H1 (cell line): ENCODE measurements around the gene UBXN1. TPM values are rescaled to one million over a fixed set of nuclear protein-coding genes. Genes with fewer than 3 reads are reported as not detected.
A peak's percentile ranks its signal among the peaks of the same experiment; 100 is the strongest.

Experiments used
- CTCF ChIA-PET: fragments of 300-600 bp; sonication (Branson Sonifier 250); formaldehyde crosslinking; loops from one replicate; lab custom pipeline; 2021; ENCODE audit not compliant: partially characterized antibody; lab: Charles Lee
- POLR2A ChIA-PET: fragments of 300-600 bp; sonication (Branson Sonifier 250); formaldehyde crosslinking; loops from one replicate; lab custom pipeline; 2021; ENCODE audit warnings: inconsistent platforms; ENCODE audit not compliant: partially characterized antibody; lab: Charles Lee
- DNase-seq, 2 experiments: peaks; one replicate each; pipeline versions ENCODE4 v3.0.0 to v3.0.0-alpha.2; 2010 to 2022; ENCODE audit warnings: low spot score in 2 of 2, low read depth in 1 of 2, mixed read lengths in 1 of 2
- FAIRE-seq: peaks from 2 replicates; lab custom pipeline; 2011; peaks lifted over from hg19 to GRCh38; lab: Jason Lieb, UNC
- H2AFZ ChIP-seq: 2 replicates; pipeline ENCODE4 v1.8.1; 2012; ENCODE audit warnings: low read length, inconsistent platforms
- H2AK5ac ChIP-seq: 2 replicates; pipeline ENCODE4 v1.6.1; 2013; ENCODE audit warnings: low read depth, low read length
- H2BK120ac ChIP-seq: replicated peaks from 2 replicates; pipeline ENCODE3; 2013; ENCODE audit warnings: low read depth, low read length, inconsistent platforms
- H2BK12ac ChIP-seq: 2 replicates; pipeline ENCODE4 v1.6.1; 2013; ENCODE audit warnings: low read depth, low read length
- H2BK15ac ChIP-seq: 2 replicates; pipeline ENCODE4 v1.6.1; 2013; ENCODE audit warnings: low read length
- H2BK20ac ChIP-seq: 2 replicates; pipeline ENCODE4 v1.6.1; 2013; ENCODE audit warnings: low read length
- H2BK5ac ChIP-seq: 2 replicates; pipeline ENCODE4 v1.6.1; 2013; ENCODE audit warnings: low read depth, low read length
- H3K14ac ChIP-seq: 2 replicates; pipeline ENCODE4 v1.6.1; 2013; ENCODE audit warnings: inconsistent platforms; ENCODE audit not compliant: insufficient read length
- H3K18ac ChIP-seq: 2 replicates; pipeline ENCODE4 v1.6.1; 2013; ENCODE audit warnings: low read length; ENCODE audit errors: extremely low read depth
- H3K23ac ChIP-seq: 2 replicates; pipeline ENCODE4 v1.6.1; 2013; ENCODE audit warnings: inconsistent platforms; ENCODE audit not compliant: insufficient read length
- H3K23me2 ChIP-seq: 2 replicates; pipeline ENCODE4 v1.6.1; 2013; ENCODE audit warnings: low read depth, low read length
- H3K27ac ChIP-seq: 2 replicates; pipeline ENCODE4 v1.6.1; 2011; ENCODE audit warnings: low read depth, low read length, inconsistent platforms
- H3K27me3 ChIP-seq, 4 experiments: replicated peaks in 1 of 4; 1 replicate in 1 of 4; 2 replicates in 3 of 4; pipeline versions ENCODE4 v1.6.1 to v1.8.1; 2011 to 2013; ENCODE audit warnings: low read length in 3 of 4, mild to moderate bottlenecking in 3 of 4, inconsistent platforms in 2 of 4, mixed read lengths in 2 of 4, moderate library complexity in 1 of 4; ENCODE audit not compliant: control insufficient read depth in 3 of 4, insufficient read depth in 3 of 4; ENCODE audit errors: extremely low read depth in 1 of 4
- H3K36me3 ChIP-seq, 4 experiments: 2 replicates each; pipeline versions ENCODE4 v1.6.1 to v1.8.1; 2011 to 2013; ENCODE audit warnings: mild to moderate bottlenecking in 4 of 4, low read length in 3 of 4, moderate library complexity in 2 of 4, control low read depth in 1 of 4, inconsistent platforms in 1 of 4; ENCODE audit not compliant: insufficient read depth in 4 of 4, control insufficient read depth in 2 of 4
- H3K4ac ChIP-seq: replicated peaks from 2 replicates; pipeline ENCODE3; 2013; ENCODE audit warnings: low read length, low read depth, mixed read lengths, inconsistent platforms; ENCODE audit not compliant: insufficient read length
- H3K4me1 ChIP-seq, 4 experiments: replicated peaks in 1 of 4; 1 replicate in 1 of 4; 2 replicates in 3 of 4; pipeline versions ENCODE4 v1.6.1 to v1.8.1; 2011 to 2013; ENCODE audit warnings: low read length in 3 of 4, inconsistent platforms in 2 of 4, mixed read lengths in 1 of 4; ENCODE audit not compliant: insufficient read depth in 4 of 4, control insufficient read depth in 3 of 4
- H3K4me2 ChIP-seq, 2 experiments: 2 replicates each; pipeline versions ENCODE4 v1.6.1 to v1.8.1; 2011 to 2013; ENCODE audit warnings: low read depth in 2 of 2, low read length in 2 of 2, control low read depth in 1 of 2, inconsistent platforms in 1 of 2, mild to moderate bottlenecking in 1 of 2; ENCODE audit not compliant: insufficient read depth in 1 of 2
- H3K4me3 ChIP-seq, 4 experiments: fragments of 200-600, 300-600 bp in 1 of 4; sonication (generic), shearing (Covaris generic), sonication (Bioruptor Twin) in 1 of 4; 2 replicates each; pipeline versions ENCODE4 v1.5.1 to v1.8.1; 2011 to 2016; ENCODE audit warnings: low read length in 4 of 4, low read depth in 3 of 4, control low read depth in 2 of 4, inconsistent platforms in 2 of 4, mild to moderate bottlenecking in 2 of 4, mixed read lengths in 1 of 4, moderate library complexity in 1 of 4; ENCODE audit not compliant: insufficient read depth in 2 of 4; ENCODE audit errors: extremely low read depth in 1 of 4
- H3K56ac ChIP-seq: replicated peaks from 2 replicates; pipeline ENCODE3; 2013; ENCODE audit warnings: low read depth, mild to moderate bottlenecking, mixed read lengths, low read length, inconsistent platforms; ENCODE audit not compliant: insufficient read length
- H3K79me1 ChIP-seq: 2 replicates; pipeline ENCODE4 v1.6.1; 2013; ENCODE audit warnings: low read depth, low read length, control low read depth
- H3K79me2 ChIP-seq, 2 experiments: 2 replicates each; pipeline versions ENCODE4 v1.6.1 to v1.8.1; 2012 to 2013; ENCODE audit warnings: low read length in 2 of 2, mild to moderate bottlenecking in 2 of 2, inconsistent platforms in 1 of 2; ENCODE audit not compliant: insufficient read depth in 2 of 2, control insufficient read depth in 1 of 2
- H3K9ac ChIP-seq, 4 experiments: replicated peaks in 1 of 4; 1 replicate in 1 of 4; 2 replicates in 3 of 4; pipeline versions ENCODE4 v1.6.1 to v1.8.1; 2011 to 2013; ENCODE audit warnings: low read depth in 3 of 4, low read length in 3 of 4, control low read depth in 2 of 4, mild to moderate bottlenecking in 2 of 4, moderate library complexity in 2 of 4, inconsistent platforms in 1 of 4; ENCODE audit errors: extremely low read depth in 1 of 4
- H3K9me3 ChIP-seq, 2 experiments: 2 replicates each; pipeline versions ENCODE4 v1.6.1 to v1.8.1; 2012 to 2013; ENCODE audit warnings: mild to moderate bottlenecking in 2 of 2, moderate library complexity in 2 of 2, control low read depth in 1 of 2, inconsistent platforms in 1 of 2, low read depth in 1 of 2, low read length in 1 of 2, mixed read lengths in 1 of 2; ENCODE audit not compliant: insufficient read depth in 2 of 2
- H4K20me1 ChIP-seq, 2 experiments: replicated peaks in 1 of 2; 2 replicates each; pipeline versions ENCODE3 to v1.8.1; 2011 to 2013; ENCODE audit warnings: inconsistent platforms in 2 of 2, low read length in 2 of 2, mild to moderate bottlenecking in 1 of 2; ENCODE audit not compliant: insufficient read depth in 2 of 2, control insufficient read depth in 1 of 2
- H4K5ac ChIP-seq: 2 replicates; pipeline ENCODE4 v1.6.1; 2013; ENCODE audit warnings: low read length, low read depth, mixed read lengths, inconsistent platforms; ENCODE audit not compliant: insufficient read length
- H4K8ac ChIP-seq: 2 replicates; pipeline ENCODE4 v1.8.0; 2013; ENCODE audit warnings: mild to moderate bottlenecking, moderate library complexity, low read length, inconsistent platforms; ENCODE audit not compliant: insufficient read depth; ENCODE audit errors: extremely low read depth
- H4K91ac ChIP-seq: replicated peaks from 2 replicates; pipeline ENCODE3; 2013; ENCODE audit warnings: low read length, mixed read lengths, inconsistent platforms; ENCODE audit not compliant: insufficient read length
- FOSL1 ChIP-seq: IDR thresholded peaks from 2 replicates; pipeline ENCODE4 v1.6.1; 2011; ENCODE audit warnings: mild to moderate bottlenecking, low read depth, low read length, moderate library complexity; ENCODE audit not compliant: insufficient read depth
- GTF2F1 ChIP-seq: IDR thresholded peaks from 2 replicates; pipeline ENCODE4 v1.6.1; 2012; ENCODE audit warnings: low read depth, low read length, improper control_type of control experiment, borderline replicate concordance
- HDAC6 ChIP-seq: IDR thresholded peaks from one replicate; pipeline ENCODE4 v1.7.1; 2012; ENCODE audit warnings: low read depth, mild to moderate bottlenecking, inconsistent platforms, low read length, moderate library complexity
- KDM4A ChIP-seq: IDR thresholded peaks from one replicate; pipeline ENCODE4 v1.7.1; 2012; ENCODE audit warnings: low read depth, mild to moderate bottlenecking, moderate library complexity, low read length, inconsistent platforms; ENCODE audit not compliant: severe bottlenecking
- MAFK ChIP-seq: IDR thresholded peaks from 2 replicates; pipeline ENCODE4 v1.6.1; 2012; ENCODE audit warnings: low read depth, mild to moderate bottlenecking, improper control_type of control experiment, low read length
- PHF8 ChIP-seq: fragments of 200-600 bp; sonication (generic); conservative IDR thresholded peaks from 2 replicates; pipeline ENCODE4 v1.7.1; 2012; ENCODE audit warnings: low read depth, mild to moderate bottlenecking, inconsistent platforms, low read length, moderate library complexity
- POLR2A ChIP-seq, 2 experiments: IDR thresholded peaks; 1 replicate in 1 of 2; 2 replicates in 1 of 2; pipeline ENCODE4 v1.6.1; 2011; ENCODE audit warnings: low read depth in 2 of 2, low read length in 2 of 2, mild to moderate bottlenecking in 2 of 2; ENCODE audit errors: control extremely low read depth in 1 of 2
- POU5F1 ChIP-seq: IDR thresholded peaks from 2 replicates; pipeline ENCODE4 v1.6.1; 2011; ENCODE audit warnings: low read depth, mild to moderate bottlenecking, low read length, moderate library complexity
- SIN3A ChIP-seq, 2 experiments: IDR thresholded peaks in 1 of 2; conservative IDR thresholded peaks in 1 of 2; 2 replicates each; pipeline ENCODE4 v1.6.1; 2011 to 2012; ENCODE audit warnings: low read length in 2 of 2, improper control_type of control experiment in 1 of 2, low read depth in 1 of 2, mild to moderate bottlenecking in 1 of 2
- SIRT6 ChIP-seq: IDR thresholded peaks from one replicate; pipeline ENCODE4 v1.7.1; 2012; ENCODE audit warnings: low read length, inconsistent platforms
- SP1 ChIP-seq: IDR thresholded peaks from 2 replicates; pipeline ENCODE4 v1.6.1; 2011; ENCODE audit warnings: low read depth, low read length
- TCF12 ChIP-seq: IDR thresholded peaks from 2 replicates; pipeline ENCODE4 v1.6.1; 2011; ENCODE audit warnings: low read depth, mild to moderate bottlenecking, low read length
- ZNF274 ChIP-seq: IDR thresholded peaks from 2 replicates; pipeline ENCODE4 v1.7.0; 2012; ENCODE audit warnings: low read length, borderline replicate concordance; ENCODE audit errors: extremely low read depth
- WGBS, 2 experiments: shearing (Covaris generic) in 1 of 2; methylation state at CpG; one replicate each; pipeline versions ENCODE4 v1.1.6 to v1.1.7; 2013 to 2015; ENCODE audit warnings: low lambda C conversion rate in 2 of 2, mixed read lengths in 2 of 2, inconsistent platforms in 1 of 2, low coverage in 1 of 2, missing lambda C conversion rate in 1 of 2; ENCODE audit not compliant: insufficient replicate concordance in 2 of 2, insufficient coverage in 1 of 2, insufficient read length in 1 of 2; ENCODE audit errors: extremely low coverage in 1 of 2, missing lambda C conversion rate in 1 of 2; 5-methylcytosine and 5-hydroxymethylcytosine counted together
- polyA plus RNA-seq, 7 experiments: library from polyadenylated mRNA; depleted of rRNA in 3 of 7; stranded (reverse) in 5 of 7; unstranded in 2 of 7; fragments of >200 nt in 5 of 7; fragments of 200-250 nt in 2 of 7; gene quantifications; 1 replicate in 5 of 7; 2 replicates in 1 of 7; 4 replicates in 1 of 7; pipeline versions ENCODE4 v1.2.1 to v1.2.3, GENCODE V29; 2011 to 2013; ENCODE audit warnings: missing spikeins in 2 of 7, mixed read lengths in 2 of 7
- total RNA-seq: library from RNA; stranded (reverse); fragmentation: NEBNext Ultra II Directional; extraction: Animal tissue kit (Norgen Biotek cat#: 25700); gene quantifications from 2 replicates; pipeline ENCODE4 v1.2.1, GENCODE V29; 2021

The UBXN1 gene
- total and polyA plus RNA-seq, 2 of the 8 experiments (the other 6 are each of a cell fraction or from before 2014, with no cell fraction given), result 78.6 to 114 TPM

GRCh38 chr11:62671236-62671607, 7.7 kb downstream of the UBXN1 start:
- CTCF ChIA-PET, result interaction anchor here (0.6 to 3.1 kb wide), 9 partner anchors 9 to 327 kb away, joined by 3 to 10 read pairs (median 4); partner anchors contain the start of genes LRRN4CL and TMEM179B
- TF ChIP-seq ZNF274 (no peak), SIN3A (conservative IDR thresholded peaks at IDR 0.05 in 1 of 2, IDR thresholded peaks at IDR 0.05 in 1 of 2; ENCODE audit: low read depth in 1 of 2, low read length in 2 of 2) (no peak), POLR2A (IDR thresholded peaks at IDR 0.05; ENCODE audit: control extremely low read depth in 1 of 2, low read depth in 2 of 2, low read length in 2 of 2) (peak in 1 of 2 experiments; percentile 74; a peak in 1 of 3 replicates), FOSL1 (no peak), MAFK (no peak), SP1 (no peak), SIRT6 (no peak), HDAC6 (no peak), GTF2F1 (peak; percentile 14; the same call in 1 of the 2 replicates), TCF12 (no peak), KDM4A (no peak), PHF8 (peak; percentile 16; the same call in 1 of the 2 replicates), POU5F1 (no peak)

More at GRCh38 chr11:62671236-62671607, 7.7 kb downstream of the UBXN1 start:
- Histone ChIP-seq H3K4me1 (peaks cover 4 to 13% (median 8%) of the 10 kb centered on the region in 4 experiments), H3K4me2 (peak overlapping the region; percentile 80 to 90), H2AFZ (no peak overlapping the region; the same call in 1 of the 2 replicates), H3K56ac (peak overlapping the region; percentile 83), H4K91ac (peak overlapping the region; percentile 95), H3K27me3 (no peaks in the 10 kb centered on the region), H3K14ac (no peak overlapping the region), H2BK20ac (no peak overlapping the region), H2BK120ac (no peak overlapping the region), H2AK5ac (peak overlapping the region; percentile 93; the same call in 1 of the 2 replicates), H3K23ac (no peak overlapping the region), H4K5ac (peak overlapping the region; percentile 88), H3K9me3 (no peaks in the 10 kb centered on the region), H3K27ac (peak overlapping the region; percentile 63), H3K4me3 (peak overlapping the region; percentile 88 to 97 (median 92)), H3K36me3 (peaks cover 3 to 30% (median 10%) of the 10 kb centered on the region in 4 experiments; a peak in 5 of 8 replicates), H3K23me2 (peaks cover 17% of the 10 kb centered on the region), H4K20me1 (peaks cover 2 to 5% of the 10 kb centered on the region in 2 experiments), H3K79me1 (peaks cover 9% of the 10 kb centered on the region), H2BK15ac (no peak overlapping the region), H4K8ac (peak overlapping the region; percentile 97), H2BK5ac (peak overlapping the region; percentile 80), H3K18ac (peak overlapping the region; percentile 93; the same call in 1 of the 2 replicates), H3K79me2 (peaks cover 2 to 20% of the 10 kb centered on the region in 2 experiments; a peak in 3 of 4 replicates), H3K4ac (peak overlapping the region; percentile 94), H2BK12ac (peak overlapping the region; percentile 53), H3K9ac (peak overlapping the region; percentile 66 to 89 (median 78))
- FAIRE-seq, result no peak
- POLR2A ChIA-PET, result interaction anchor here (0.6 to 61.4 kb wide), 35 partner anchors 11 to 277 kb away, joined by 3 to 2041 read pairs (median 5); partner anchors contain the start of genes B3GAT3, BSCL2, C11orf98 and CSKMT
- 2% methylated on average over 17 of the region's 17 CpGs; no CpG with 5 or more reads in 1 of the 2 experiments for WGBS, 2 experiments
- peak in 1 of 2 experiments; percentile 41 for DNase-seq
